ENCODE measurements around the gene LUZP2.
A peak's percentile ranks its signal among the peaks of the same experiment; 100 is the strongest.

The LUZP2 gene

DNA sequence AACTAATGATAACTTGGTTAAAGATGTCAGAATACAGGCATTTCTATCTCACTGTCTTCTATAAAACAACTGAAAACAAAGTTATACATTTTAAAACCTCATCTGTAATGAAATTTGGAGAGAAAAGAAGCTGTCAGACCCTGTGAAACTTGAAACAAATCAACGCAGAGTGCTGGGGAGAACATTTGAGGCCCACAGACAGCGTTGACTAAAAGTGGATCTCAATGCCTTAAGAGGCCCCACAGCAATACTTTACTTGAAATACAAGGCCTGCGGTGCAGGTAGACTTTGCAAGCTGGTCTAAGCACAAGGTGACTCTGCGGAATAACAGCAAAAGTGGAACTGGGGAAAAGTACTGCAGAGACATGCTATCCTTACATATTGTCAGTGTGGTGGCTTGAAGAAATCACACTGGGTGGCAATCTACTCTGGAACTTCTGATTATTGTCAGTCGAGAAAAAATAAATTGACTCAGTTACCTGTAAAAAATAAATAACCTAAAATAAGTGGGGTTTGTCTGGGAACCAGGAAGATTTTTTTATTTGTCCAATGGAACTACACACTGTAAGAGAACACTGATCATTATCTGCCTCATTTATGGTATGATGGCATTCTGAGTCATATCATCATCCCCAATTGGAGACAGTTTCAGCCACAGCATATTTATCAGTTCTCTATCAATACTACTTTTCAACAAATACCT lies 138.9 kb downstream of the LUZP2 start:
- DNase-seq (ENCODE audit: low read depth) = peak; percentile 30

DNA sequence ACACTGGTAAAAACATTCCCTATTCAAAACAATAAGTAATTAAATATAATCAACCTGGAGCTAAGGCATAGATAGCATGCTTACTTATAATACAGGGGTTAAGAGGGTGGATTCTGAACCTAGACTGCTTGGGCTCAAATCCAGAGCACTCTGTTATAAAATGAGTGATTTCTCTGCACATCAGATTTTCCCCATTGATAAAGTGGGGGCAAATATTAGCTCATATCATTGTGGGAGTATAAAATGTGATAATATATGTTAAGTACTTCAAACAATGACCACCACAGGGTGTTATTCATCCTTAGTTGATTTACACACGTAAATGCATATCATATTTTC lies 139.4 kb downstream of the LUZP2 start:
- DNase-seq (ENCODE audit: low read depth) = no peak

DNA sequence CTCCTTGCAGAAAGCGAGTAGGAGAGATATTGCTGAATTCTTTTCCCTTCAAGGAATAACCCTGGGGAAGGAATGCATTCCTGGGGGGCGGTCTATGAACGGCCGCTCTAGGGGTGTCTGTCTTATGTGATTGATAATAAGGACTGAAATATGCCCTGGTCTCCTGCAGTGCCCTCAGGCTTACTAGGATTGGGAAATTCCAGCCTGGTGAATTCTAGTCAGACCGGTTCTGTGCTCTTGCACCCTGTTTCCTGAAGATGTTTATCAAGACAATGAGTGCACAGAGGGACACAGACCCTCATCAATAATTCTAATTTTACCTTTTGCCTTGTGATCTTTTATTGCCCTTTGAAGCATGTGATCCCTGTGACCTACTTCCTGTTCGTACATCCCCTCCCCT lies 140.7 kb downstream of the LUZP2 start:
- DNase-seq (ENCODE audit: low read depth) = no peak

DNA sequence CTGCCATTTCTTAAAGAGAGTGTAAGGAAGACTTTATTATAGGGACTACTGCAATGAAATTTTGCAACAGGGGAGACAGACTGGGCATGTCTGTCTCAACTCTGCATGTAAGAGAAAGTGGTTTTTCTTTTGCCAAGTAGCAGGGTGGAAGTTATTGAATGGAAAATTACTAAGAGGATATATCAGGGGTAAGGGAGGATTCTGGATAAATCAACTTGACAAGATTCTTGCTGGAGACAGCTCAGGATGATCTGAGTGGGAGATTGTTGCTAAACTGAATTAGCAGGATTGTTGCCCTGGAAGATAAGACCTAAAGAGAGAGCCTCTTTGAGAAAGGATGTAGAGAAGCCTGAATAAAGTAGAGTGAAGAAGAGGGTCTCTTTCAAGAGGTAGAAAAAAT lies 145.8 kb downstream of the LUZP2 start:
- DNase-seq (ENCODE audit: low read depth) = no peak

DNA sequence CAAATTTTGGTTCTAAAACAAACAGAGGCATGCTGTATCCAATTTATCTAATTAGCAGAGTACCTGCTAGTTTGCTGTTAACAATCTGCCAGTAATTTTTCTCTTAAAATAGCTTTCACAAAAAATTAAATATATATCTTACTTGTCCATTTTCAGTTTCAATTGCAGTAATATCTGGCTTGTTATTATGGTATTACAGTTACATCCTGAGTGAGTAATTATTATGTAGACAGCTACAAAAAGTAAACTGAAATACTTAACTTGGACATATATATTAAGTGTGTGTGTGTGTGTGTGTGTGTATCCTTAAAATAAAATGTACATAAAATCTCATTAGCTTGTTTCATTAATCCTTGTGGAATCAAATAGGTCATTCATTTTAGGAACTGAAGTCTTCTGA lies 148.7 kb downstream of the LUZP2 start:
- DNase-seq (ENCODE audit: low read depth) = no peak

DNA sequence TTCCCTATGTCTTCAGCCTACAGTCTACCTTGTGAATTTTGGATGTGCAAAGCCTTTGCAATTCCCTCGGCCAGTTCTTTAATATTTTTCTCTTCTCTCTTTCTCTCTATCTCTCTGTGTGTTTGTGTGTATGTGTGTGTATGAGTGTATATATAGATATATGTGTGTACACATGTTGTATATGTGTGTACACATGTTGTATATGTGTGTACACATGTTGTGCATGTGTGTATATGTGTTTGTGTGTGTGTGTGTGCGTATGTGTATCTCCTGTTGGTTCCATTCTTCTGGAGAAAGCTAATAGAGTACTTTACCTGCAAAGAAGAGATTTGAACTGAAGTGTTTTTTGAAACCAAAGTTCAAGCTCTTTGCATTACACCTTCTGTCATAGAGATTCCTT lies 155.0 kb downstream of the LUZP2 start:
- no peak for DNase-seq (ENCODE audit: low read depth)

DNA sequence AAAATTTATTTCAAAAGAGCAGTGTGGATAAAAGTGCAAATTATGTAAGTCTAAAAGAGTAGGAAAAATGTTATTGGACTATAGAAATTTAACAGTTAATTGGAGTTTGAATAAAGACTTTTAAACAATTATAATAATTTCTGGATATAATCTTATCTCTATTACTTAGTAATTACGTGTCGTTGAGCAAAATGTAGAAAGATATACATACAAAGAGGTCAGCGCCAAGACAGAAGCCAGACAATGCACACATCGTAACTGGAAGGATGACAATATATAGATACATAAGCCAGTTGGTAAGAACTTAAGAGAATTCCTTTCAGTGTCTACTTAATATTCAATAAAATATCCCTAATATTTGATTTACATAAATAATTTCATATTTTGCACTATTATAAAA lies 157.0 kb downstream of the LUZP2 start:
- no peak for DNase-seq (ENCODE audit: low read depth)

DNA sequence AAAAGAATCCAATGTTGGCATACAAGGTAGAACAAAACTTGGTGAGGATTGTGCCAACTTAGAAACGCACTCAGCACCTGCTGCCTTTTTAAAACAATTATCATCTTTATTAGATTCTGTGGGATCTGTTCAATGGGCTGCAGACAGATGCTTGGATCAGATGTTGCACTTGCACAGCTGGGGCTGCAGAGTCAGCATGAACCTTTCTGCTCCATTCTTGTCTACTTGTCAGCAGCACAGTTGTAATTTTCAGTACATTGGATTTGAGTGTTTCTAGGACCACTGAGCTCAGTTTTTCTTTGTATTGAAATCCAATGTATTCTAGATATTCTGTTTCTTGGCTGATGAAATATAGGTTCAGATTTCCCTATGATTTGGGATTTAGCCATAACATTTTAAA lies 164.5 kb downstream of the LUZP2 start:
- DNase-seq (ENCODE audit: low read depth) = no peak

DNA sequence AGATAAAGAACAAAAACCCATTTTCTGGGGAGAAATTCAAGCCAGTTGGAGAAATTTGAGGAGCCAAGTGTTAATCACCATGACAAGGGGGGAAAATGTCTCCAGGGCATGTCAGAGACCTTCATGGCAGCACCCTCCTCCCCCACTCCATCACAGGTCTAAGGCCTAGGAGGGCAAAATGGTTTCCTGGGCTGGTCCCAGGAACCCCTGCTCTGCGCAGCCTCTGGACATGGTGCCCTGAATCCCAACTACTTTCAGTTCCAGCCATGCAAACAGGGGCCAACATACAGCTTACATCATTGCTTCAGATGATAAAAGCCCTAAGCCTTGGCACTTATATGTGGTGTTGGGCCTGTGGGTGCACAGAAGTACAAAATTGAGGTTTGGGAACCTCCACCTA lies 167.5 kb downstream of the LUZP2 start:
- DNase-seq (ENCODE audit: low read depth) = no peak

DNA sequence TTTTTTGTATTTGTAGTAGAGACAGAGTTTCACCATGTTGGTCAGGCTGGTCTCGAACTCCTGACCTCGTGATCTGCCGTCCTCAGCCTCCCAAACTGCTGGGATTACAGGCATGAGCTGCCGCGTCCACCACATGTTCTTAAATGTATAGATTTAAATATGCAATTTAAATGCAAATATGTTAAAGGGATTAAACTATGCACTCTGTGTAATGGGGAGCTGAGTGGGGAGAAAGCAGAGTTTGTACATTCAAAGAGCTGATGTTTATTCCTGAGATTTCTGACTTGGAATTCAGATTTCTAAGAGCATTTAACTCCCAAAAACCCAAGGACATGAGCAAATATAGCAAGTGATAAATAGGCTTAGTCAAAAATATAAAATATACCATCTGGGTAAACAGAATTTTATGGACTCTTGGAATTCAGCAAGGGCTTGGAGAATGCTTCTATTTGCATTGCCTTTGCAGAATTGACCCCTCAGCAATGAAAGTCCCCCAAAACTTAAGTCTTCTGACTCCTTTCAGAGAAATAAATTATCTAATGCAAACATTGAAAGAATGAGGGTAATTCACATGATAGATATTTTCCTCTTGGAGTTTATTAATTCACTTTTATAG lies 170.6 kb downstream of the LUZP2 start:
- DNase-seq (ENCODE audit: low read depth) = no peak

DNA sequence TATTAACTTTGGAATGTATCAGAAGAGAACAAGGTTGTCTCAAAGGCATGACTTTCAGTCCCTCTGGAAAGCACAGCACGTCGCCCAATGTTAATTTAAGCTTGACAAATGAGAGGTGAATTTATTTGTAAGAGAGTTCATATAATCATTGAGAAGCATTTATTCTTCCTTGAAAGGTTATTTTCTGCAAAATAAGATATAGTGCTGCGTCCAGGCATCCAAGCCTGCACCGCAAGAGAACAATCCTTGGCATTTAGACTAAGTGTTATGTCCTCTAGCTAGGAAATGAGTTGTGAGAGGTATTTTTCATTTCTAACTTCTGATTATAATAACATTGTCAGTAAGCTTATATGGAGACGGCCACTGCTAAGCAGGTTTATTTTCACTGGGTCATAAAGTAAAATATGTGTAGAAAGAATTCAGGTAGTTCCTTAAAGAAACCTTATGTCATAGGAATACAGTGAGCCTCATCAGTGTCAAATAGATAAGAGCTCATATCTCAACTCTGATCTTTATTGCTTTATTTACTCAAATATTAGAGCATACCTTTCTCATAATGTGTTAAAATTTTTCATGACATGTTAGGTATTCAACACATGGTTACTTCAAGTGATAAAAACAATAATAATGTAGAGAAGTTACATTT lies 182.0 kb downstream of the LUZP2 start:
- DNase-seq (ENCODE audit: low read depth) = no peak

DNA sequence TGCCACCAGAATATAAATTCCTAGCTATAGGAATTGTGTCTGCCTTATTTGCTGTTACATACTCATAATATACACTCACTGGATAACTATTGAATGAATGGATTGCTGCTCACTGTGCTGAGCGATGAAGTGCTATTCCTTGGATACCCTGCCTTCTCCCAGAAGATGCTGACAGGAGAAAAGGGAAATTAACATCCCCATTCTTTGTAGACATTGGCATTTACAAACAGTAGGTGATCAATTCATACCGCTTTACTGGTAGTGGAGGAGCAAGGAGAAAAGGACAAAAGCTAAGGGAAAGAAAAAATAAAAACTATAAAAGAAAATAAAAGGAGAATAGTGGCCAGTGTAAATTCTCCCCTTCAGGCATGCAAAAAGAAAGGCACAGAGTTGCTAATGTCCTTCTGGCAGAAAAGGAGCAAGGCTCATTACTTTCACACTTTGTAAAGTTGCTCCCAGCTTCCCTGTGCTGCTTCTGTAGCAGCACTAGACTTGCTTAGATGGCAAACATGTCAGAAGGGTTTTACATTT lies 183.0 kb downstream of the LUZP2 start:
- DNase-seq (ENCODE audit: low read depth) = no peak

DNA sequence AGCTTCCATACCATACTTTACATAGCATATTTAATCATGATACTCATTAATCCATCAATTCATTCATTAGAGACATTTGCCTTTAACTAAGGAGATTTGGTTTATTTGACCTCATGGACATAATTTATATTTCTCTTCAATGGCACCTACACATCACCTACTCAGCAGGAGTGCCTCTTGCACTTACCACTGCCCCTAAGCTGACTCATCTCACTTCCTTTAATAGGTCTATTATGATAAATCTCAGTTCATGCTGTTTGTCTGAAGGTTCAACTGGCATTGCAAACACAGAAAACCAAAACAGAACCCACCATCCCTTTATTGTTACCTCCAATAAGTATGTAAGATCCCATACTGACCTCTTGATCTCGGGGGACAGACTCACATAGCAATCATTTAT lies 186.7 kb downstream of the LUZP2 start:
- DNase-seq (ENCODE audit: low read depth) = no peak

DNA sequence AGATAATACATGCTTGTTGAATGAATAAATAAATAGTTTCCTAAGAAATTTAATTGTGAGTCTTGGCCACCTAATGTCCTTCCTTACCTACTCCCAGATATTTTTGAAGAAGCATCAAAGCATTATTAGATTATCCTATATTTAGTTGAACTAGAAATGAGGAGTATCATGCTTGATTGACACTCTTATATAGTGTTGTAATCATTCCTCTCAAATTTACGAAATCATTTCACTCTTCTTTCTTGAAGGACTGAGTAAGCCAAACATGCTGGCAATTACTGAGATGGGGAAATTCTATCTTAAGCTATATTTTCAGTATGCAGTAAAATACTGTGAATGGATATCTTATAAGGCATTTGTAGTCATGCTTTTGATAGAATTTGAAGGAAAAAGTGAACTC lies 189.0 kb downstream of the LUZP2 start:
- no peak for DNase-seq (ENCODE audit: low read depth)

DNA sequence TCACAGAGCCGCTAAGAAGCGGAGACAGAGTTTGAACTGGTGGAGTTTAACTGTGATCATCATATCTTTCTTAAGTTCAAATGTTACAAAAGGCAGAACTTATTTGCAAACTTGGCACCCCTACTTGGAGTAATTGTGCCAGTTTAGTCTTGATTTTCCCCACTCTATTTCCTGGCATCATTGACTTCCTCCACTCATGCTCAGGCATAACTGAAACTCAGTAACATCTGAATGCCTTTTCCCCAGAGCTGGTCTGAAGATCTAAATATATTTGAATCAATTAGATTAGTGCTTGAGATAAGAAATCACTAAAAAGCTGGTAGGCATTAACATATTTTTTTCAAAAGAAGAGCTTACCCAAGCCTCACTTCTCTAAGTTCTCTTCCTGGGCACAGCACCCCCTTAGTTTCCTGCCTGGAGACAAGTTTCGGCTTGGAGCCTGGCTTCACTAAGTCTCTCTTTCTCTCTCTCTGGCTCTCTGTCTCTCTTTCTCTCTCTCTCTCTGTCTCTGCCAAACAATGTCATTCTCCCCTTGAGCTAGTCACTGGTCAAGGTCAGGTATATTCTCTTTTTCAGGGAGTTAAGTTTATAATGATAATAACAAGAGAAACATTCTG lies 190.8 kb downstream of the LUZP2 start:
- DNase-seq (ENCODE audit: low read depth) = no peak

DNA sequence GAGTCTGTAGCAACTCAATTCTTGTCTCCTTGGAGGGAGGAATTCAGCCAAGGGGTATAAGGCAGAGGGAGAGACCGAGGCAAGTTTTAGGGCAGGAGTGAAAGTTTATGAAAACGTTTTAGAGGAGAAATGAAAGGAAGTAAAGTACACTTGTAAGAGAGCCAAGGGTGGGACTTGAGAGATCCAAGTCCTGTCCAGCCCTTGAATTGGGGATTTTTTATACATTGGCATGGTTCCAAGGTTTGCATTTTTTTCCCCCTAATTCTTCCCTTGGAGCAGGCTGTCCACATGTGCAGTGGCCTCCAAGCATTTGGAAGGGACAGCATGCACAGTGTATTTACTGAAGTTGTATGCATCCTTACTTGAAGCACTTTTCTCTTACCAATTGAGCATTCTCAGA lies 192.1 kb downstream of the LUZP2 start:
- DNase-seq (ENCODE audit: low read depth) = no peak

DNA sequence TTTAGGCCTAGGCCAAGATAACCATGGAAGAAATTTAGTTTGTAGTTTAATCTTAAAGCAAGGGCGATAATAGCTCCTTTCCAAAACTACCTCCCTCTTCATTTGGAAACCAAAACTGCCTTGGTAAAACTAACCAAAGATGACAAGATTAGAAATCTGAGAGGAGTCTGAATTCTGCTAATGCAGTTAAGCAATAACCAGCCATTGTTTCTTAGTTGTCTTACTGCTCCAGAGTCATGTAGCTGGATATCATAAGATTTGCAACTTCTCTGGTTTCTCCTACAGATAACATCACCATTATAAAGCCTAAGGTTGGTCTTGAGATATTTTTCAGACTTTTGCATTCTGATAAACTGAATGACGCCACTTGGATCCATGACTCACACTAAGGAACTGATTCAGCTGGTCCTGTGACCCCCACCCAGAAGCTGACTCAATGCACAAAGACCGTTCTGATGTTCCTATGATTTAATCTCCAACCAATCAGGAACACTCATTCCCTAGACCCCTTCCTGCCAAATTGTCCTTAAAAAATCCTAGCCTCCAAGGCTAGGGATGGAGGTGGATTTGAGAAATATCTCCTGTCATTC lies 200.8 kb downstream of the LUZP2 start:
- peak; percentile 92 for DNase-seq (ENCODE audit: low read depth)

DNA sequence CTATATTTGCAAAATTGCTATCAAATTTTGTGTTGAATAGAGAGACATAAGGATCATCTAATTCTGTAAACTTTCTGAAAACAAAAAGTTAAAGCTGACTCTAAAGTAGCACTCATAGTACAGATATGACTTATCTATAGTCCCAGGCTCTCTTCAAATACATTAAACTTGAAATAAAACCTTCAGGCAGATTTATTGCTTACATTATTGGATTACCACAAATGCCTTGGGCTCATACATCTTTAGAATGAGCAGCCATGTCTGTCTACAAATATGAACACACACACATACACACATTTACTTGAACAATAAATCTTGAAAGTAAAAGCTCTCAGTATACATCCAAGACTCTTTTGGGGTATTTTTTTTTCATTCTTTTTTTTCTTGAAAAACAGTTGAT lies 207.9 kb downstream of the LUZP2 start:
- no peak for DNase-seq (ENCODE audit: low read depth)

DNA sequence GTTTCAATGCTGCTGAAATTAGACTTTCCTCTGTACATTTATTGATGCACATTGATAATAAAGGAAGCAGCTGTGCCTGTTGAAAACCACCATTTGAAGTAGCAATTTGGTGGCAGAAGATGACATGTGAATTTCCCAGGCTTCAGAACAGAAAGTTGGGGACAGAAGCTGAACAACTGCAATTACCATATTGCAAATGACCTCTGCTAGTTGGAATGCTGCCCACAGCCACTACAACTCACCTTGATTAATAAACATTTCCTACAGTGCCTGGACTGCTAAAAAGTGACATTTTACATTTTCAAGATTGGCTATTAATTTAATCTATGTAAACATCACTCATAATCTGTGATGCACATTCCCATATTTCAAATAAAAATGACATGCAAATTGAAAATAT lies 208.6 kb downstream of the LUZP2 start:
- no peak for DNase-seq (ENCODE audit: low read depth)

DNA sequence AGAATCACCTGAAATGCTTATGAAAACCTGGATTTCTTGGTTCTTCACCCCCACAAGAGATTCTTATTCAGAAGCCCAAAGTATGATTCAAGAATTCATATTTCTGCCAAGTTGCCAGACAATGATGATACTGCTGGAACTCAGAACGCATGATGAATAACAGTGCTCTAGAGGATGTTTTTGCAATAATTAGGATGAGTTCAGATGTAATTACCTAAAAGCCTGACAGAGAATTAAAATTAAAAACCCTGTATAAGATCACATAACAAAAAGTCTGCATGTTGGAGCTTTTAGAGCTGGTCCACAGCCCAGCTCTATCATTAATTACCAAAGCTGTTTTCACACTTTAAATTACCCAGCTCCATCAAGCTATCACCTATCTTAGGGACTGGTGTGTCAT lies 211.8 kb downstream of the LUZP2 start:
- DNase-seq (ENCODE audit: low read depth) = peak; percentile 5

DNA sequence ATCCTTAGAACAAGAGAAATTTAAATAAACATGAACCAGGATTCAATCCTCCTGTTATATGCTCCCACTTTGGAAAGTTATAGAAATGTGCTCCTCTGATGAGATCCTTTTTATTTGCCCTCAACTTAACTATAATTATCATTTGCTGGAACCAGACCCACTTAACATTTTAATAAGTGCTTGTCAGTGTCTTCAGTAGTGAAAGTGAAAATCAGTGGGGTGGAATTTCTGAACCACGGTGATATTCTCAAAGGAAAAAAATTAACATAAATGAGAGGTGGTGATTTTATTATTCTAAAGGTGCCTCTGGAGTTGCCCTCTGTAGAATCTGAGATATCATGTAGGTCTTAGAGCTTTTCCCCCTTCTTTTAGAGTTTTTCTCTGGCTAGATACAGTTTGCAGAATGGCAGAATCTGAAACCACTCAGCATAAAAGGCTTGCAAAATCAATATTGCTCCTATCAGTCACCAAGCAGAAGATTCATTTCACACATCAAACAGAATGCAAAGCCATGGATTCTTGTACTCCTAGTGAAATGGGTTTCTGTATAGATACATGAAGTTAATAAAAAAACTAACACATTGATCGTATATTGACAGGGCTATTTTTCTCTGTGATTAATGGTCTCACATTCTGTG lies 213.2 kb downstream of the LUZP2 start:
- no peak for DNase-seq (ENCODE audit: low read depth)

DNA sequence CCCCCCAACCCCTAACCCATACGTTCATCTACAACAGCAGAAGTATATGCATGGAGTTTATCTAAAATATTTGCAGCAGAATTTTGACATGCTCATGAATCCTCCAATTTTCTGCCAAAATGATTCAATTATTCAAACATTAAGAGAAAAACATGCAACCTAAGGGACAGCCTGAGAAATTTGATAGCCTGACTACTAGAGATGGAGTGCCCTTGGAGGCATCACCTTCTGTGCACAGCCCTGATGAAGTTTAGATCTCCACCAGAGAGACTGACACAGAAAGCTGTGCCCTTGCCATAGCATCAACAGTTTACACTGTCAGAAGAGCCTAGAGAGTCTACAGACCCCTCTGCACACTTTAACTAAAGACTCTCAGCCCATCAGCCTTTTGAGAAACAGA lies 217.7 kb downstream of the LUZP2 start:
- no peak for DNase-seq (ENCODE audit: low read depth)
